ENCODE measurements around the gene HOXD3.

HOXD3 gene

DNA sequence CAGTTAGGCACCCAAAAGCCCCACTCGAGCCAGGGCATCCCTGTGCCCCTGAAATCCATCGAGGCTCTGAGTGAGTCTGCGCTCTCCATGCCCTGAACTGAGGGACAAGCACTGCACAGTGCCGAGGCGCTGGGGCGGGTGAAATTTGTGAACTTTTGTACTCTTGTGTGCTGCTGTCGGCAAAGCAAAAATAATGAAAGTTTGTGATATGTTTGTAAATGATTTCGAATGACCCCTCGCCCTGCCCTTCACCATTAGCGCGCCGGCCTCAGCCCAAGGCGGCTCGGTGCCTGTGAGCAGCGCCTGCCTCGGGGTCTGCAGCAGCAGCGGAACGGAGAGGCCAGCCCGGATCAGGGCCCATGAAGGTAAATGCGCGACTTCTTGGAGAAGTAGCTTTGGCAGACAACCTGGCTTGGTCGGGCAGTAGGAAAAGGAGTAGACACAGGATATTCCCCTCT, 7.6 kb upstream of the HOXD3 start:
- DNase-seq (ENCODE audit: low read depth): no peak

DNA sequence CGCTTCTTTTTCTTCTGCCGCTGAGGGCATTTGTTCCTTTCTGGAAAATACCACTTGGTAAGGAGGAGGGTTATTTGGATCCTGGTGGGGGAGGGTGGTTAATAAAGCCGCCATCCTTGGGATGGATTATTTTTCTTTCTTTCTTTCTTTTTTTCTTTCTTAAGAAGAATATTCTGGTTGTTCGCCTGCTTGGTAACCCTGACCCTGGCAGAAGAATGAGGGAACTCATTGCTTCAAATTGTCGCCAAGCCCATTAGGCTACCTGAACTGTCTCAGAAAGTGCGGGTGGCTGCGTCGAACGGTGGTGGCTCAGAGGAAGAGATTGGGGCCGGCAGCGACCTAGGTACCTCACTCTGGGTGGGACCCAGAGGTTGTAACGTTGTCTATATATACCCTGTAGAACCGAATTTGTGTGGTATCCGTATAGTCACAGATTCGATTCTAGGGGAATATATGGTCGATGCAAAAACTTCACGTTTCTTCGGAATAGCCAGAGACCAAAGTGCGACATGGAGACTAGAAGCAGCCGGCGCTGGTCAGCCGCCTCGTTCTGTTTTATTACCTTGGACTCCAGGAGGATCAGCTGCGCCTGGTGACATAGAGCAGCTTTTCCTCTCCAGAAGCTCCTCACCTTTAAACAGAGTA, 7.0 kb upstream of the HOXD3 start:
- DNase-seq (ENCODE audit: low read depth): no peak

DNA sequence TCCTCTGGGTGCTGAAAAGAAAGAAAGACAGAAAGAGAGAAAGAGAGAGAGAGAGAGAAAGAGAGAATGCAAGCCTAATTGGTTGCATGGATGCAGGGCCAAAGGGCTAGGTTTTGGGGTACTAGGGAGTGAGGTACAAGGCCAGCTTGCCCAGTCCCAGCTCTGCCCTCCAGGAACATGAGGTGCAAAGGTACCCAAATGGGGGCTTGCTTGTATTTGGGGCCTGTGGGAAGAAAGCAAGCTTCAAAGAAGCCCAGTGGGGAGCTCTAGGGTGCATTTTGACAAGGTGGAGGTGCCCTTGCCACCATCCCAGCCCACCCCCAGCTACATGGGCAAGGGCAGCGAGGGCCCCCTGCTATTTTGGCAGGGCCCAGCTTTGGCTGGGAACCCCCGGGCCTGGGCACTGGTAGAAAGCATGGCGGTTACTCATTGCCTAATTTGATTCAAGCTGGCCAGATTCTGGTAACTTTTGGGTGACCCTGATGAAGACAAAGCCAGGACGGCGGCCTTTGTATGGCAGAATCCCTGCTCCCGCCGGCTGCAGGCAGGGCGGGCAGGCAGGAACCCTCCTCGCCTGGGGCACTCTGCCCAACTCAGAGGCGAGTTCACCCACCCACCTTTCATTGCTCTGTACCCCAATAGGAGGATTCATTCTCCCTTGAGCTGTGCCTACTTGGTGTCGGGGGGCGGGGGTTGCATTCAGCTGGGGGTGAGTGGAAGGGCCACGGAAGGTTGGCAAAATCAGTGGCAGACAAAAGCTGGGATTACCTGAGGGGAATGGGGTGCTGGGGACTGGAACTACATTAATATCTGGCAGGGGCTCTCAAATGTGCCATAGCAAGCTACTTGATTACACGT, 6.3 kb upstream of the HOXD3 start:
- no peak for DNase-seq (ENCODE audit: low read depth)

DNA sequence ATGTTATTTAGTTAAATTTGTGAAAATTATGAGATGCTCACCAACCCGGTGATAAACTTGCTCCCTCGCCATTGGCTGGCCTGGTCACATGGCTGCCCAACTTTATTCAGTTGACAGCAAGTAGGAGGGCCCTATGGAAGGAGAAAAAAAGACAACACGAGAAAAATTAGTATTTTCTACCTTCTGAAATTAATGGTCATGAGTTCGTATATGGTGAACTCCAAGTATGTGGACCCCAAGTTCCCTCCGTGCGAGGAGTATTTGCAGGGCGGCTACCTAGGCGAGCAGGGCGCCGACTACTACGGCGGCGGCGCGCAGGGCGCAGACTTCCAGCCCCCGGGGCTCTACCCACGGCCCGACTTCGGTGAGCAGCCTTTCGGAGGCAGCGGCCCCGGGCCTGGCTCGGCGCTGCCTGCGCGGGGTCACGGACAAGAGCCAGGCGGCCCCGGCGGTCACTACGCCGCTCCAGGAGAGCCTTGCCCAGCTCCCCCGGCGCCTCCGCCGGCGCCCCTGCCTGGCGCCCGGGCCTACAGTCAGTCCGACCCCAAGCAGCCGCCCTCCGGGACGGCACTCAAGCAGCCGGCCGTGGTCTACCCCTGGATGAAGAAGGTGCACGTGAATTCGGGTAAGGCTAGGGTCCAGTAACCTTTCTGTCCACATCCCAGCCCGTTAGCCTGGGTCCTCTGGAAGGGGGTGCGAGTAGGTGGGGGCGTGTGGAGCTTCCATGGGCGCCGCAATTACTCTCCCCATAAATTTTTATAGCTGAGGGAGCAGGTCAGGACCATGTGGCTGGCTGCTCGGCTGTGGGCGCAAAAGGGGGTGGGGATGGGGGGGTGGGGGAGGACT, 5.4 kb upstream of the HOXD3 start, which contains the start of gene HOXD4:
HOXD4 (plus strand) TSS at position 109 of the 846 bp plus-strand sequence; CDS start at position 193, 84 bp downstream.
- no peak for DNase-seq (ENCODE audit: low read depth)

DNA sequence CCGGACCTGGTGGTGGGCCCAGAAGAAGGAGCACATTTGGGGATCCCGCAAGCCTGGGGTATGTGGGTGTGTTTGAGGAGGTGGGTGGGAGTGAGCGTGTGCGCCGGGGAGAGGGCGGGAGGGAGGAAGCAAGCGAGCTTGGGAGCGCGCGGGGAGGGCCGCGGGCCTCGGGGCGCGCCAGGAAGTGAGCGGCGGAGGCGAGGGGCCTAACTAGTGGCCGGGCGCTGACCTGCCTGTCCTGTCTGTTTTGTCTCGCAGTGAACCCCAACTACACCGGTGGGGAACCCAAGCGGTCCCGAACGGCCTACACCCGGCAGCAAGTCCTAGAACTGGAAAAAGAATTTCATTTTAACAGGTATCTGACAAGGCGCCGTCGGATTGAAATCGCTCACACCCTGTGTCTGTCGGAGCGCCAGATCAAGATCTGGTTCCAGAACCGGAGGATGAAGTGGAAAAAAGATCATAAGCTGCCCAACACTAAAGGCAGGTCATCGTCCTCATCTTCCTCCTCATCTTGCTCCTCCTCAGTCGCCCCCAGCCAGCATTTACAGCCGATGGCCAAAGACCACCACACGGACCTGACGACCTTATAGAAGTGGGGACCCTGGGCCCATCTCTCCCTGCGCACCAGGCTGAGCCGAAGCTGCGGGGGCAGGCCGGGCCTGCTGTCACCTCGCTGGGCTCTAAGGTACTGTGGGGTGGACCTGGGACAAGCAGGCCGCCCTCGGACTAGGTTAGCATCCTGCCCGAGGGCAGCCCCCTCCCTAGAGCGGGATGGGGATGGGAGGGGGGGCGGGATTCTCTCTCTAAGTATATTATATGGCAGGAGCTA, 4.5 kb upstream of the HOXD3 start:
- DNase-seq (ENCODE audit: low read depth): no peak

DNA sequence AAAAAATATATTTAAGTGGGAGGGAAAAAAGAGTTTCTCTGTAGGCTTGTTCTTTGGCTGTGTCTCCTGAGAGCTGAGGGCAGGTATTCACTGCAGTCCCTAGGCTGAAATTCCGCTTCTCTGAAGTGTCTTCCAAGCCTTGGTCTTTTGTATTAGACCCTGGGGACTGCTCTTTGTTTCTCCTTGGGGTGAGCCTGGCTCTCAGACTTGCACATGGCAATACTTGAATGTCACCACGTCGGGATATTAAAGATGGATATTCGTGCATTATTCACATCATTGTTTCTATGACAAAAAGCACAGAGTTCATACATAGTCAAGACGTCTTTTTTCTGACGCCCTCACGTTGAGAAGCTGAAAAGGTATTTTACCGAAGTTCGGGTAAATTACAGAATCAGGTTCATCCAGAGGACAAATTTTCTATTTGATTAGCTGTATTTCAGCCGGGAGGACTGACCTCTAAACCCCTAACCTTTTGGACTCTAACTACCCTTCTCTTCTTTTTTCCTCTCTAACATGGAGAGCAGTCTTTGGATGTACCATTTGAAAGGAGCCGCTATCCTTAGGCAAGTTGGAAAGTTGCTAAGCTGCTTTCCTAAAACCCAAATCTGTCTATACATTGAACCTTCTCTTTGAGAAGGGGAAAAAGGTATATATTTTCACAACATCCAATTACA, 2.4 kb upstream of the HOXD3 start:
- no peak for DNase-seq (ENCODE audit: low read depth)

DNA sequence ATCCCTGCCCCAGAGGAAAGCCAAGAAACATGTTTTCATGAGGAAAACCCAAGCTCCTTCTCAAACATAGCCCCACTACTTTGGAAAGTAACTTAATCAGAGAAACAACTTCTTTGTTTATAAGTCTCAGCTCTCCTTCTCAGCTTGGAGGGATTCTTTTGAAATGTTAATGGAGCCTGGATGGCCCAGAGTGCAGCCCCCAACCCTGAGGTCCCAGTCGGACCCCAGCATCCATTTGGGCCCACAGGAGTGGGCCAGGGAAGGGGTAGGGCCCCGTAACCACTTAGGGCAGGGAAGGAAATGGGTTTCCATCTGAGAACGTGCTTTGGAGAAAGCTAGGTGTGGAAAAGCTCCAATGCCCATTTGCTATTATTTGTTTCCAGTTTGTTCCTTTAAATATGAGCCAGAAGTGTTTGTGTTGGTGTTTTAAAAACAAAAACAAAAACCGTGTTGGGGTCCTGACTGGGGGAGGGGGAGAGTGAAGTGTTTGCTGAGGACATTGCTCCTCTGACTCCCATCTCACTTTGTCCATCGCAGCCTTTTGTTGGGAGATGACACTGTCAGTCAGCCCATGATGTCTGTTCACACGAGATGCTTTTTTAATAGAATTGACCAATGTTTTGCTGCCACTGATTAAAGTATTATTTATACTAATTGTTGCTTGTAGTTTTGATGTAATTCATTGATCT, 1.6 kb upstream of the HOXD3 start:
- DNase-seq (ENCODE audit: low read depth): no peak

DNA sequence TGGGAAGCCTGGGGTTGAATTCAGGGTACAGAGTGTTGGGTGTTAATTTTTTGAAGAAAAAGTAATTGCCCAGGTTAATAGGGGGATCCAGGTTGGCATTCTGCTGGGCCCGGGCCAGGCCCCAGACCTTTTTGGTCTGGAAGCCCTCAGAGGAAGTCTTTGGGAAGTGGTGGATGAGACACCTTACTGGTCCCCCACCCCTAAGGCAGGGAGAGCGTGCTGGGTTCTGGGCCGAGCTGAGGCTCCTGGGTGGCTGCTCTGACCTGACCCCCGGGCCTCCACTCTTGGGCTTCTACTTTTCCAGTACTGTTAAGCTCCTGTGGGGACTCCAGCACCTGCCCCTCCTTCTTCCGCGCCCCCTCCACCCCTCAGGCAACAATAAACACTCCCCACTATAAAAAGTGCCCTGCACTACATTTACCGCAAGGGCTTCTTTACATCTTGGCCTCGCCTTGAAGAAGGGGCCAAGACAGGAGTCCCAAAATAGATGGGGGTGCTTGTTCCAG, 753 bp upstream of the HOXD3 start:
- DNase-seq (ENCODE audit: low read depth): no peak

DNA sequence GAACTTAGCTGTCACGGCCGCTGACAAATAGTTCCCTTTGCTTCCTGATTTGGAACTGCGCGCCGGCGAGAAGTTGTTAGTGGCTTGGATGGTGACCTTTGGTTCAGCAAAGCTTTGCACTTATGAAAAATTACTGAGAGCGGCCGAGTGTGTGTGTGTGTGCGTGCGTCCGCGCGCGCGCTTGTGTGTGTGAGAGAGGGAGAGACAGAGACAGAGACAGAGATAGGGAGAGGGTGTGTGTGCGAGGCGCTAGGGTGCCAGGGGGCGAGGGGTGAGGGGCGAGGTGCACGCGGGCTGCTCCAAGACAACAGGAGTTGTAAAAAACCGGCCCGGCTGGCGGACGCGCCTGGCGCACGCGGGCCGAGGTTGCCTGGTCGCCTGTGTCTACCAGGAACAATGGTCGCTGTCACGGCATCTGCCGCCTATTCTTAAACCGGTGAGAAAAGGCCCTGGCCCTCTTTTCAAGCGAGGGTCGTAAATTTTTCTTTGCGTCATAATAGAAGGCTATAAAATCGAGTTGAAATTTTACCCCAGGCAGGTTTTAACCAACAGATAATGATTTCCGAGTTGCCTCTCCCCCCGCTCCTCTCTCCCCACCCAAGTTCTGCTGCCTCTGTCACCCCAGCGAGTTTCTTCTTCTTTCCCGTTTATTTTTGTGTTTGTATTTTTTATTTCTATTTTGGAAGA, 535 bp downstream of the HOXD3 start:
- DNase-seq (ENCODE audit: low read depth): no peak

DNA sequence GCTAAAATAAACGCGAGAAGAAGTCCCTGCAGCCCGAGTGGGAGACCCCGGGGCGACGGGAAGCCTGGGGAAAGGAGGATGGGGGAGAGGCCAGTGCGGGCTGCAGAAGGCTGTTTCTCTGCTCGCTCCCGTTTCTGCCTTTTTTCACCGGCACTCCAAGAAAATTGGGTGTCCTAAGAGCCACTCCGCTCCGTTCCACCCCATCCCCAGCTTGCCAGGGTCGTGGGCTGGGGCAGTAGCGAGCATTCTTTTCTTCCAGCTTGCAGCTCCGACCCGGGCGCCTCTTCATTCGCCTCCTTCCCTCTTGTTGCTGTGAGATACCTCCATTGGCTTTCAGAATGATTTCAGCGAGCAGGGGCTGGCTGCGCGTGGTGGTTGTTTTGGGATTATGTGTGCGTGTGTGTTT, 1.1 kb downstream of the HOXD3 start:
- no peak for DNase-seq (ENCODE audit: low read depth)

DNA sequence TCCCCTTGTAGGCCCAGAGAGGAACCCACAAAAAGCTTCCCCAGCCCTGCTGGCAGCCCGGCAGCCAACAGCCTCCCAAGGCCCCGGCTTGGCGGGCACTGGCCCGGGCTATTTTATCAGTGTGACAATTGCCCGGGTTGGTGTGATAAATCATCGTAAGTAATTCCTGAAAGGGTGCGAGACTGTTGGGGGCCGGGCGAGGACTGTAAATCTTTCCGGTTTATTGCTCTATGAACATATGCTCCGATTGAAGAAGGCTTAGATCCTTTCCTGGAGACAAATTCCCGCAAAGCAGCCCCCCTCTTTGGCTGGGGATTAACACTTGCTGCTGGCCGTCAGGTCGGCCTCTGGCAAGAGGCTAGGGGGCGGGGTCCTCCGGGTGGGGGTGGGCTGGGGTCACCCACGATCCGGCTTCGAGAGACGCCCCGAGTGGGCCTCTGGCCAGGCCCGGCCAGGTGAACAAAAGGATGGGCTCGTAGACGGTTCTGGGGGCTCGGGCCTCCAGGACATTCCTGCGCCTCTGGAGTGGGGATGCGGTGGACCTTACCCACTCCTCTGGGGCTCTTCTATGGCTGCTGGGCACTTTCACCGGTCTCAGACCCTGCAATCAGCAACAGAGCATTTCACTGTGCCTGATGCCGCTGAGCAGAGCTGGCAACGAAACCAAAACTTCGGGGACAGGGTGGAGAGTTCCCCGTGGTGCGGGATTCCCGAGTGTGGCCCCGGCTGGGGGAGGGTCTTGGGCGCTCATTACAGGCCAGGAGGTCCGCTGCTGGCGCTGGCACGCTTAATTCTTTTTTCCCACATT, 2.0 kb downstream of the HOXD3 start:
- no peak for DNase-seq (ENCODE audit: low read depth)

DNA sequence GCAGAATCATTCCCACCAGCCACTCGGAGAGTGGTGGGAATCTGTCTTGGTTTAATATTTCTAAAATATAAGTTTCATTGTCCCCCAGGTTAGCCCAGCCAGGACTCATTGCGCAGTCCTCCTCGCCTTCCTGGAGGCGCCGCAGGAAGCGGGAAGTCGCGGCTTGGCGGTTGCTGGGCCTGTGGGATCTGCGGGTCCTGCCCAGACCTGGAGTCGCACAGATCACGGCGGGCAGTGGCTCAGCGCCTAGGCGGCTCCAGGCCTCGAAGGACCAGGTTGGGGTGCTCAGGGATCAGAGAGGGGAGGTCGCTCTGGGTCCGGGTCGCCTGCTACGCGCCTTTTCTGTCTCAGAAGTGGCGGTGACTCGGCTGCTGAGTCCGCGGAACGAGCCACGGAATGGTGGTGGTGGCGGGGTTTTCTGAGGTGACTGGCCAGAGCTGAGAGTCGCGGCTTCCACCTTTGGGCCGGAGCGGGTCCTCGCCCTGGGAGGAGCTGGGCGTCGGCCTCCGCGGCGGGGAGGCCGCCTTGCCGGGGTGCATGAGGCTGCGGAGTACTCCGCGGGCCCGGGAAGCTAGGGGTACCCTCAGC, 2.6 kb downstream of the HOXD3 start:
- DNase-seq (ENCODE audit: low read depth): no peak

DNA sequence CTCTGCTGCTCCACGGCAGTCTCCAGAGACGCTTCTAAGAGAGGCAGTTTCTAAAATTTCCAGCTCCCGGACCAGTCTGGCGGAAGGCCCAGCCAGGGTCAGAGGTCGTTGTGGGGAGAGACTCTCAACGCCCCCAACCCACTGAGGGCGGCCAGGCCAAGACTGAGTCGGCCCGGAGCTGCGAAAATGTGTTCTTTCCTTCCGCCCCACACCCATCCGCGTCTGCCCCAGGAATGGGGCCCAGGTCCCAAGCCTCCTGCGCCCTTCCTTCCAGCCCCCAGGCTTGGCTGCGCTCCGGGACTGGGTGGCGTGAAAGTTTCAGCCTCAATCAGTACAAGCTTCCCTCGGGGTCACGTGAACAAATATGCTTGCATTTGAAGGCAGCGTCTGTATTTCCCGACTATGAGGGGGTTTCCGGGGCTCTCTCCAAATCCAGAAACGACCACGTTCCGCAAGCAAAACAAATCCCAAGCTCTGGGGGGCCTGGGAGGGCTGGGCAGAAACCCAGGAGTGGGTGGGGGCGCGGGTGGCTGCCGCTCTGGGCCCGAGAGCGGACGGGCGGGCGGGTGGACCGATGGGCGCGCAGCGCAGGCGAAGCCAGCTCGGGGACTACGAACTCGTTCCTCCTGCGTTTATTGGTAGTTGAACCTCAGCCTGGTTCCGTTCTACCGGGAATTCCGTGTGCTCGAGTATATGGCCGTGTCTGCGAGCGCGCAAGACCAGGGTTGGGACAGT, 3.3 kb downstream of the HOXD3 start:
- no peak for DNase-seq (ENCODE audit: low read depth)

DNA sequence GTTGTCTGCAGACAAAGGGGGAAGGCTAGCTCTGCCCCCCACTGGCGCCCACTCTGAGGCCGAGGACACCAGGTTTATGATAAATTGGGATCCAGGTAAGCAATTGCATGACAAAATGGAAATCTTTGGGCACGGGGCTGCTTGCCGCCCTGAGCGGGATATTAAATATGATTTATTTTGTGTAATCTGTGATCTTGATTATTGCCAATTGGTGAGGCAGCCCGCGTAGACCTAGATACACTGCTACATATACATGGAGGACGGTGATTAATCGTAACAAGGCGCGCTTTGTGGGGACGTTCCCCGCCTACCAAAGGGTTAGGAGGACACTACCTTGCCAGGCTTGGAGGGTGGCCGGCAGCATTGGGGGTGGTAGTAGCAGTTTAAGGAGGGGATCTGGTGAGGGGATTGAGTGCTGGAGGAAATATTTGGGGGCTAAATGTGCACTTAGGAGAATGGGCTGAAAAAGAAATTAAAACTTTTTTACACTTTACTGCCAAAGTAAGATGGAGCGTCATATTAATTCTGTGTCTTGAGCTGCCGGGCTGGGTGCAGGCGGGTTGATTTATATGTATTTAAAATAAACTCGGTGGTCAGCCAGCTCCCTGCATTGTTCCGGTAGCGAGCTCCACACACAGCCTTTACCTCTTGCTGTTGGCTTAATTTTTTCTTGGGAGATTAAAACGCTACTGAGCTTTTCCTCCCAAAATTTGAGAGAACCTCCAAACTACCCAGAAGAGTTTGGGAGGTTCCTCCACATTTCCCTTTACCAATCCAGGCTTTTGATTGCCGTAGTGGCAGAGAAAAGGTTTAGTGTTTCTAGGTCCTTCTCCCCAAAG, 4.1 kb downstream of the HOXD3 start:
- DNase-seq (ENCODE audit: low read depth): no peak

DNA sequence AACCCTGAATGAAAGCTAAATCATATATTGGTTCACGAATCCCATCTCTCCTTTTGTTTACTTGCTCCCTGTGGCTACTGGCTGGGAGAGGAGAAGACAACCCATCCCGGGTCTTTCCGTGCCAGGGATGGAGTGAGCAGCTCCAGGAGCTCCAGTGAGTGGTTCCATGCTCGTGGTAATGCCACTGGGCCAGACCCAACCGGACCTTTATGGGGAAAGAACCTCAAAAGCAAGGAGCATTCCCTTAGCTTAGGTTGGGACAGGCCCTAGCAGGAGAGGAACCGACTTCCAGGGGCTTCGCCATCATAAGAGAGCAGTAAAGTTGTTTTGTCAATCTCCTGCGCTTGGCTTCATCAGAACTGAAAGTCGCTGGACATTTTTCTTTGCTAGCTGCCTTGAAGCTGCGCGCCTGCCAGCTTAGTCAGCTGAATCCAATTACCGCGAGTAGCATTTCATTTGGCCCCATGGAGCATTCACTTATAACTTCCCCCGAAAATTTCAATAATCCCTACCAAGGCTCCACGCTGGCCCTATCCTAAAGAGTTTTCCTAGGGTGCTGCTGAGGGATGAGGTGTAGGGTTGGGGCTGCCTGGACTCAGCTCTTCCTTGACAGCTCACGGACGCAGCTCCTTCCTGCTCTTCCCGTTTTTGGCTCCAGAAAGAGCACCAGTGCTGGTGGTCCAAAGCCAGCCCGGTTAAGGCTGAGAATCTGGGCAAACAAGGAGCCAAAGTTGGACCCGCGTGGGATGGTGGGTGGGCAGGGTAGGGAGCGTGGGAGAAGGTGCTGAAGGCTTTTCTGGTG, 4.9 kb downstream of the HOXD3 start:
- DNase-seq (ENCODE audit: low read depth): no peak
